Muscle of leg (tissue), 16 donors: ENCODE results near the gene PLA2G15. TPM values are rescaled to one million over a fixed set of nuclear protein-coding genes. Genes with fewer than 3 reads are reported as not detected.

ENCODE experiments used
- DNase-seq: peaks from one replicate; pipeline ENCODE4 v3.0.0; 2013
- H3K27ac ChIP-seq: one replicate; pipeline ENCODE4 v1.5.1; 2013; ENCODE audit warnings: mild to moderate bottlenecking, low read length, control low read depth
- H3K27me3 ChIP-seq: one replicate; pipeline ENCODE4 v1.6.1; 2013; ENCODE audit warnings: low read length; ENCODE audit not compliant: control insufficient read depth, insufficient read depth
- H3K36me3 ChIP-seq: one replicate; pipeline ENCODE4 v1.6.1; 2013; ENCODE audit warnings: low read length; ENCODE audit not compliant: control insufficient read depth, insufficient read depth
- H3K4me1 ChIP-seq: one replicate; pipeline ENCODE4 v1.6.1; 2013; ENCODE audit warnings: low read length; ENCODE audit not compliant: control insufficient read depth, insufficient read depth
- H3K4me3 ChIP-seq: one replicate; pipeline ENCODE4 v1.5.1; 2013; ENCODE audit warnings: low read length, control low read depth
- H3K9me3 ChIP-seq: replicated peaks from 2 replicates; pipeline ENCODE4 v1.6.1; 2013; ENCODE audit warnings: low read depth, low read length; ENCODE audit not compliant: control insufficient read depth
- WGBS: methylation state at CpG from one replicate; pipeline ENCODE4 v1.1.5; 2013; ENCODE audit warnings: missing lambda C conversion rate; ENCODE audit not compliant: insufficient coverage; 5-methylcytosine and 5-hydroxymethylcytosine counted together
- long read RNA-seq, 11 donors: transcript quantifications; one replicate each; lab custom pipeline, GENCODE V29; 2026
- polyA plus RNA-seq, 8 donors: library from polyadenylated mRNA; unstranded; fragments of 120-200 nt; gene quantifications; one replicate each; pipeline versions ENCODE4 v1.2.1 to v1.2.3, GENCODE V29; 2013; ENCODE audit warnings: inconsistent platforms in 1 of 8, low replicate concordance in 1 of 8; ENCODE audit not compliant: insufficient read length in 8 of 8, insufficient read depth in 1 of 8
- total RNA-seq: library from RNA; stranded (reverse); fragments of 120-200 nt; gene quantifications from one replicate; pipeline ENCODE4 v1.2.4, GENCODE V29; 2013

The PLA2G15 gene, protein sequence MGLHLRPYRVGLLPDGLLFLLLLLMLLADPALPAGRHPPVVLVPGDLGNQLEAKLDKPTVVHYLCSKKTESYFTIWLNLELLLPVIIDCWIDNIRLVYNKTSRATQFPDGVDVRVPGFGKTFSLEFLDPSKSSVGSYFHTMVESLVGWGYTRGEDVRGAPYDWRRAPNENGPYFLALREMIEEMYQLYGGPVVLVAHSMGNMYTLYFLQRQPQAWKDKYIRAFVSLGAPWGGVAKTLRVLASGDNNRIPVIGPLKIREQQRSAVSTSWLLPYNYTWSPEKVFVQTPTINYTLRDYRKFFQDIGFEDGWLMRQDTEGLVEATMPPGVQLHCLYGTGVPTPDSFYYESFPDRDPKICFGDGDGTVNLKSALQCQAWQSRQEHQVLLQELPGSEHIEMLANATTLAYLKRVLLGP
- 23.7 TPM for total RNA-seq
- polyA plus RNA-seq = 10 to 100 TPM; 20.4 to 33.1 (median 25.1) TPM
- long read RNA-seq, donor 1, partial matches to known transcripts = 0 of 4 reads
- long read RNA-seq, donor 1, other reads (novel, unspliced or antisense) = 0 of 4 reads
- long read RNA-seq, donor 2, partial matches to known transcripts = 0 of 1 reads
- long read RNA-seq, donor 2, other reads (novel, unspliced or antisense) = 0 of 1 reads
- long read RNA-seq, donor 3, transcript PLA2G15-209 (6 exons, 1,203 nt) = minor isoform, 10 of 32 reads
- long read RNA-seq, donor 3, transcript PLA2G15-201 (6 exons, 2,727 nt) = major isoform, 22 of 32 reads
- long read RNA-seq, donor 3, partial matches to known transcripts = 0 of 32 reads
- long read RNA-seq, donor 3, other reads (novel, unspliced or antisense) = 0 of 32 reads
- long read RNA-seq, donor 4, transcript PLA2G15-201 (6 exons, 2,727 nt) = major isoform, 6 of 15 reads
- long read RNA-seq, donor 4, partial matches to known transcripts = 8 of 15 reads
- long read RNA-seq, donor 4, other reads (novel, unspliced or antisense) = 0 of 15 reads
- long read RNA-seq, donor 5, transcript PLA2G15-201 (6 exons, 2,727 nt) = major isoform, 13 of 17 reads
- long read RNA-seq, donor 5, partial matches to known transcripts = 0 of 17 reads
- long read RNA-seq, donor 5, other reads (novel, unspliced or antisense) = 0 of 17 reads
- long read RNA-seq, donor 6, transcript PLA2G15-201 (6 exons, 2,727 nt) = major isoform, 21 of 25 reads
- long read RNA-seq, donor 6, partial matches to known transcripts = 0 of 25 reads
- long read RNA-seq, donor 6, other reads (novel, unspliced or antisense) = 0 of 25 reads
- long read RNA-seq, donor 7, transcript PLA2G15-201 (6 exons, 2,727 nt) = major isoform, 9 of 18 reads
- long read RNA-seq, donor 7, partial matches to known transcripts = 7 of 18 reads
- long read RNA-seq, donor 7, other reads (novel, unspliced or antisense) = 0 of 18 reads
- long read RNA-seq, donor 8, partial matches to known transcripts = 0 of 3 reads
- long read RNA-seq, donor 8, other reads (novel, unspliced or antisense) = 0 of 3 reads
- long read RNA-seq, donor 9, transcript PLA2G15-201 (6 exons, 2,727 nt) = major isoform, 12 of 13 reads
- long read RNA-seq, donor 9, partial matches to known transcripts = 0 of 13 reads
- long read RNA-seq, donor 9, other reads (novel, unspliced or antisense) = 0 of 13 reads
- long read RNA-seq, donor 10, partial matches to known transcripts = 0 of 4 reads
- long read RNA-seq, donor 10, other reads (novel, unspliced or antisense) = 0 of 4 reads
- long read RNA-seq, donor 11, transcript PLA2G15-201 (6 exons, 2,727 nt) = major isoform, 7 of 8 reads
- long read RNA-seq, donor 11, partial matches to known transcripts = 0 of 8 reads
- long read RNA-seq, donor 11, other reads (novel, unspliced or antisense) = 0 of 8 reads

DNA sequence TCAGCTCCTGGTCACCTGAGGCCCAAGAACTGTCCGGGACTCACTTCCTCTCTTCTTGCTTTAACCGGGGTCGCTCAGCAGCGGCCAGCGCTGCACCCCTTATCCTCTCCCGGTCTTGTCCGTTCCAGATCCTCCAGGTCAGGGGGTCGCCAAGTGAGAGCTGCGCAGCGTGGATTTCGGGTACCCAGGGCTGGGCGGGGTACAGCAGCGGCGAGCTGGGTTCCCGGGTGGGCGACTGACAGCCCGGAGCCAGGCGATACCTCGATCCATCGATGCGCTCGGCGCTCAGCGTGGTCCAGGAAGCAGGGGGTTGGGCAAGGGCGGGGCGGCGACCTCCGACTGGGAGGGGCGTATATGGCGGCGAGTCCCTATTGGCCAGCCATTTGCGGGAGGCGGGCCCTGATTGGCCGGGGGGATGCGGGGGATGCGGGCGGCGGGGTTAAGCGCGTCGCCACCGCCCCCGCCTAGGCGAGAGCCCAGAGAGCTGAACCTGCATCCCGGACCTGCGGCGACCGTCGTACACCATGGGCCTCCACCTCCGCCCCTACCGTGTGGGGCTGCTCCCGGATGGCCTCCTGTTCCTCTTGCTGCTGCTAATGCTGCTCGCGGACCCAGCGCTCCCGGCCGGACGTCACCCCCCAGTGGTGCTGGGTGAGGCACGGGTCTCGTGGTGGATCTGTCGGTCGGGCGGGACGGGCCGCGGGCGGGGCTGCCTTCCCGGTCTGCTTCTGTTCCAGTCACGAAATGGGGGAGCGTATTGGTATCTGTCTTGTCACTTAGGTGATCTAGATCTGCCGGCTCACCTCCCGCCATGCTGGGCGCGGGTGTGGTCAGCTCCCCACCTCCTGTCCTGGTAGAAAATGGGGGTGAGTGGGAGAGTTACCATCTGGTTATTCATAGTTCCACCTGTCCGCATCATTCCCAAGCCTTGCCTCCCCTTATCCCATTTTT lies at the start of gene PLA2G15:
Gene PLA2G15, plus strand, starts transcription at position 471 of the 951 bp plus-strand sequence. Its CDS starts 54 bp downstream, at position 525.
- peak within 1 kb of the TSS; percentile 82 for H3K4me3 ChIP-seq
- H3K27ac ChIP-seq = peak within 1 kb of the TSS; percentile 37
- no peaks in the 10 kb centered on the region for H3K9me3 ChIP-seq
- WGBS = 0% methylated on average over 59 of the region's 75 CpGs
- H3K4me1 ChIP-seq = peaks cover 42% of the 10 kb centered on the region
- H3K27me3 ChIP-seq = no peaks in the 10 kb centered on the region
- peak; percentile 98 for DNase-seq
- peaks cover 6% of the 10 kb centered on the region for H3K36me3 ChIP-seq

DNA sequence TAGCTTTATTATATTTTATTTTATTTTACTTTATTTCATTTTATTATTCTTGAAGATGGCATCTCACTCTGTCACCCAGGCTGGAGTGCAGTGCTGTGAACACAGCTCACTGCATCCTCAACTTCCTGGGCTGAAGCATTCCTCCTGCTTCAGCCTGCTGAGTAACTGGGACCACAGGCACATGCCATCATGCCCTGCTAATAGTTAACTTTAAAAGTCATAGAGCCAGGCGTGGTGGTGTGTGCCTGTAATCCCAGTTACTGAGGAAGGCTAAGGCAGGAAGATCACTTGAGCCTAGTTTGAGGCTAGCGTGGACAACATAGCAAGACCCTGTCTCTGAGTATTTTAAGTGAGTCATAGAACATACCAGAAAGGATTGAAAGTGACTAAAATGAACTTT lies 47.9 kb upstream of the PLA2G15 start:
- Histone ChIP-seq H3K27me3 (no peaks in the 10 kb centered on the region), H3K27ac (no peak overlapping the region), H3K9me3 (no peaks in the 10 kb centered on the region), H3K4me1 (no peaks in the 10 kb centered on the region), H3K36me3 (peaks cover 20% of the 10 kb centered on the region), H3K4me3 (no peak overlapping the region)
- no peak for DNase-seq
- 85% methylated on average over 2 of the region's 2 CpGs for WGBS

DNA sequence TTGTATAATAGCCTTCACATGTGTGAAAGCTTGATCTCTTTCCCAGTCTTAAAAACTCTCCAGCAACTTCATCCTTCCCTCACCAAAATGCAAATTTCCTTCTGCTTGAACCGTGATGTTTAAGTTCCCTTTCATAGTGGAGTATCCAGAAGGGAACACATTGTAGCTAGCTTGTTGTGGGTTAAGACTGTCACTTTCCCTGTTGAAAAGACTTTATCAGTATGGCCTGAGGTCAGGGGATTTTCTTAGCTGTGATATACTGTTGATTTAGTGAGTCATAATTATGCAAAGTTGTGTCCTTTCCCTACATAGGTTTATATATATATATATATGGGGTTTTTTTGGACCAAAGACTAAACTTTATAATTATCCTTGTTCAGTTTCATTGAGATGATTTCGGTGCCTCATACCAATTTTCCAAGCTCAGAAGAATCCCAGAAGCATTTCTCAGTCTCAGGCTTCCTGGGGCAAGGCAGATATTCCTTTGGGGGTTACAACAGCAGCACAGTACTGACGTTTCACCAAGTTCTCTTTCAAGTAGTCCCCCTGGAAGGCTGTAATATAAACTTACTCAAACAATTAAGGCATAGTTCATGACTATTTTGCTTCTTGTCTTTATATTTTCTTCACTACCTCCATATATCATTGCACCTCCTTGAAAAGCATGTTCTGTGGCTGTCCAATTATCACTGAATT lies 44.9 kb upstream of the PLA2G15 start:
- DNase-seq = no peak
- H3K27me3 ChIP-seq = no peaks in the 10 kb centered on the region
- H3K9me3 ChIP-seq = no peaks in the 10 kb centered on the region
- H3K27ac ChIP-seq = peak overlapping the region; percentile 42
- H3K36me3 ChIP-seq = peaks cover 6% of the 10 kb centered on the region
- peaks cover 3% of the 10 kb centered on the region for H3K4me1 ChIP-seq
- 33% methylated on average over 1 of the region's 3 CpGs for WGBS
- H3K4me3 ChIP-seq = no peak overlapping the region

DNA sequence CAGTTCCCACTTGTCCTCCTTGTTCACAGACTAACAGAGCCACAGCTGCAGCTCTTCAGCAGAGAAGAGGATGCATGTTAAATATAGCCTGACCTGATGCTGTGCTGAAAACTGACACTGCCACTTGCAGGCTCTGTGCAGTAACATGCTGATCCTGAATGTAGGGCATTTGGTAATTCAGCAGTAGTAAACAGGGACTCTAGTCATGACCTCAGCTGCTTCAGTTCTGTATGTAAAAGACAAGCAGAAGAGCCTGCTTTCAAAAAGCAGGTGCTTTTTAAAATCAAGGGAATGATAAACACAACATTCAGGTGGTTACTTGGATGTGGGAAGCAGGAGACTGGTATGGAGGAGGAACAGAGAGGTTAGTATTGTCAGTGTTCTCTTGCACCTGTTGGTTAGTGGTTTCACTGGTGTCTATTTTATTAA lies 43.1 kb upstream of the PLA2G15 start:
- peak; percentile 71 for DNase-seq
- H3K4me1 ChIP-seq = peaks cover 3% of the 10 kb centered on the region
- no peaks in the 10 kb centered on the region for H3K27me3 ChIP-seq
- no peak overlapping the region for H3K4me3 ChIP-seq
- no peaks in the 10 kb centered on the region for H3K9me3 ChIP-seq
- peaks cover 5% of the 10 kb centered on the region for H3K36me3 ChIP-seq
- peak overlapping the region; percentile 64 for H3K27ac ChIP-seq

DNA sequence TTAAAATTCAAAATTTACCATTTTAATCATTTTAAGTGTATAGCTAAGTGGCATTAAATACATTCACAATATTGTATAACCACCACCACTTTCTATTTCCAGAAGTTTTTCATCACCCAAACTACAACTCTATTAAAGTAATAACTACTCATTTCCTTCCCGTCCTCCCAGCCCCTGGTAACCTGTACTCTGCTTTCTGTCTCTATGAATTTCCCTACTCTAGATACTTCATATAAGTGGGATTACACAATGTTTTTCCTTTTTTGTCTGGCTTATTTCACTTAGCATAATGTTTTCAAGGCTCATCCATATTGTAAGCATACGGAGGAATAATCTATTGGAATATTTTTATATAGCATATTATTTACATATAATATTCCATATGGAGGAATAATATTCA lies 38.9 kb upstream of the PLA2G15 start:
- Histone ChIP-seq H3K27ac (no peak overlapping the region), H3K27me3 (no peaks in the 10 kb centered on the region), H3K4me3 (no peak overlapping the region), H3K36me3 (peaks cover 11% of the 10 kb centered on the region), H3K9me3 (no peaks in the 10 kb centered on the region), H3K4me1 (peaks cover 3% of the 10 kb centered on the region)
- WGBS = no CpG with 5 or more reads among the region's 2 CpGs
- no peak for DNase-seq

DNA sequence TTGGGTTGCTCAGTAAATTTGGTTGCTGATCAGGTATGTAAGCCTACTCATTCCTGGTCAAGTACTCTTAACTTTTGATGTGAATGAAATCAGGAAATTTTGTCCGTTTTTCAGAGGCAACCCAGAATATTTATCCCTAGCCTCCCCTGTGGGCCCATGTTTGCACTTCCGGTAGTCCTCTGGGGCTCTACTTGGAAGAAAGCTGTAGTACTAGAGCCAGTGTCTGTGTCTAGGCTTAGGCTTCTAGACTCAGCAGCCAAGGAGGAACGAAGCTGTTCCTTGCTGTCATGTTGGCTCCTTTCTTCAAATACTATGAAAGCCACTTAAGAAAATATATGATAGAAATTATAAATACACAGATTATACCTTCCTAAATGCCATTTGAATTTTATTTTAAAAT lies 30.4 kb upstream of the PLA2G15 start:
- peak; percentile 19 for DNase-seq
- Histone ChIP-seq H3K27ac (no peak overlapping the region), H3K4me1 (no peaks in the 10 kb centered on the region), H3K27me3 (no peaks in the 10 kb centered on the region), H3K9me3 (no peaks in the 10 kb centered on the region), H3K4me3 (no peak overlapping the region), H3K36me3 (peaks cover 2% of the 10 kb centered on the region)
- no CpG with 5 or more reads among the region's 3 CpGs for WGBS

DNA sequence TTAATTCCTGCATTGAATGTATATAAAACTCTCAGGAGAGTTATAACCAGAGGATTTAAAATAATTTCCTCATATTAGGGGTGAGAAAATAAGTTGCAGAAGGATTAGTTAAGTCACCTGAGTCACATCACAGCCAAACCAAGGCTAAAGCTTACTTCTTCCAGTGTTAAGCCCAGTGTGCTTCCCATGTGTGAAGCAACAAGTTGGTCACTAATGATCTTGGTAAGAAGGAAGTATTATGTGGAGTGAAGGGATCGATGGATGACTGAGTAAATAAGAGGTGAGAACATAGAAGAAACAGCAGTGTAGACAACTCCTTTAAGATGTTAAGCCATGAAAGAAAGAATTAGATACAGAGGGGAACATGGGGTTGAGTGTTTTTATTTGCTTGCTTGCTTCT lies 29.9 kb upstream of the PLA2G15 start:
- Histone ChIP-seq H3K27me3 (no peaks in the 10 kb centered on the region), H3K27ac (no peak overlapping the region), H3K4me1 (no peaks in the 10 kb centered on the region), H3K36me3 (peaks cover 2% of the 10 kb centered on the region), H3K4me3 (no peak overlapping the region), H3K9me3 (no peaks in the 10 kb centered on the region)
- DNase-seq = no peak
- 80% methylated on average over 1 of the region's 1 CpG for WGBS

DNA sequence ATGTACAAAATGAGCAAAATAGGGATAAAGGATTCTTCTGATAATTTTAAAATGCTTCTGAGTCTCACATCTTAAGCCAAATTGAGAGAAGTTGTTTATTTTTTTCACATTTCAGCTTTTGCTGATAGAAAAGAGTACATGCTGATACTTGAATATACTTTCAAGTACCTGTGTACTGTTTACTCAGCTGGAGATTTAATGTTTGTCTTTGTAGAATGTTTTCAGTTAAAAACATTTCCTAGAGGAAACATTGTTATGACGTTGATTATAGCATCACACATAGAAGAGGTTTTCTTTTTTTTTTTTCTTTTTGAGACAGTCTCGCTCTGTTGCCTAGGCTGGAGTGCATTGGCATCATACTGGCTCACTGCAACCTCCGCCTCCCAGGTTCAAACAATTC lies 28.9 kb upstream of the PLA2G15 start:
- Histone ChIP-seq H3K4me1 (no peaks in the 10 kb centered on the region), H3K27me3 (no peaks in the 10 kb centered on the region), H3K9me3 (no peaks in the 10 kb centered on the region), H3K36me3 (peaks cover 2% of the 10 kb centered on the region), H3K4me3 (no peak overlapping the region), H3K27ac (no peak overlapping the region)
- no CpG with 5 or more reads among the region's 3 CpGs for WGBS
- DNase-seq = no peak
